ENCODE results near the gene UTRN.

UTRN gene

GRCh38 chr6:144279484-144280150 is 5.5 kb upstream of the UTRN start:
- intact Hi-C loops (cut with DNase I): no loop called here
- no peak for DNase-seq

GRCh38 chr6:144283646-144284477 is 1.3 kb upstream of the UTRN start:
- DNase-seq: no peak
- intact Hi-C loops (cut with DNase I): no loop called here

- intact Hi-C loops (cut with DNase I): no loop called here
- no peak for DNase-seq
Observed at GRCh38 chr6:144284478-144284782, 705 bp upstream of the UTRN start.

- DNase-seq: no peak
- intact Hi-C loops (cut with DNase I): no loop called here
Observed at GRCh38 chr6:144285548-144285797, 338 bp downstream of the UTRN start.

- DNase-seq: peak; percentile 12 to 90 (median 31)
- intact Hi-C loops (cut with DNase I): no loop called here
Observed at GRCh38 chr6:144285798-144286502, 815 bp downstream of the UTRN start.

- intact Hi-C loops (cut with DNase I): no loop called here
- DNase-seq: peak in 3 of 10 donors; percentile 8 to 67 (median 9)
Observed at GRCh38 chr6:144286503-144287393, 1.6 kb downstream of the UTRN start.

GRCh38 chr6:144289006-144289405 is 3.9 kb downstream of the UTRN start:
- no peak for DNase-seq
- intact Hi-C loops (cut with DNase I): no loop called here

GRCh38 chr6:144292372-144292771 is 7.2 kb downstream of the UTRN start:
- intact Hi-C loops (cut with DNase I): no loop called here

GRCh38 chr6:144294016-144294415 is 8.9 kb downstream of the UTRN start:
- intact Hi-C loops (cut with DNase I): no loop called here
- DNase-seq: no peak

More at GRCh38 chr6:144292372-144292771, 7.2 kb downstream of the UTRN start:
- DNase-seq: no peak

- intact Hi-C loops (cut with DNase I): no loop called here
- no peak for DNase-seq
Observed at GRCh38 chr6:144295211-144295610, 10.1 kb downstream of the UTRN start.

- intact Hi-C loops (cut with DNase I): no loop called here
- DNase-seq: no peak
Observed at GRCh38 chr6:144295981-144296767, 11.0 kb downstream of the UTRN start.

- intact Hi-C loops (cut with DNase I): no loop called here
- DNase-seq: no peak
Observed at GRCh38 chr6:144296973-144297372, 11.8 kb downstream of the UTRN start.

- DNase-seq: no peak
- intact Hi-C loops (cut with DNase I): no loop called here
Observed at GRCh38 chr6:144297511-144298100, 12.5 kb downstream of the UTRN start.

GRCh38 chr6:144298194-144298593 is 13.1 kb downstream of the UTRN start:
- no peak for DNase-seq
- intact Hi-C loops (cut with DNase I): no loop called here

- DNase-seq: no peak
- intact Hi-C loops (cut with DNase I): no loop called here
Observed at GRCh38 chr6:144298916-144299315, 13.8 kb downstream of the UTRN start.

- intact Hi-C loops (cut with DNase I): no loop called here
- DNase-seq: no peak
Observed at GRCh38 chr6:144302701-144303372, 17.7 kb downstream of the UTRN start.

- no peak for DNase-seq
- intact Hi-C loops (cut with DNase I): no loop called here
Observed at GRCh38 chr6:144304223-144304848, 19.2 kb downstream of the UTRN start.

GRCh38 chr6:144305567-144305966 is 20.4 kb downstream of the UTRN start:
- intact Hi-C loops (cut with DNase I): no loop called here
- DNase-seq: no peak

GRCh38 chr6:144305985-144306384 is 20.9 kb downstream of the UTRN start:
- intact Hi-C loops (cut with DNase I): no loop called here
- no peak for DNase-seq
